GM21723 (cell line): Measurements from ENCODE around the gene ARHGAP9.
A peak's percentile ranks its signal among the peaks of the same experiment; 100 is the strongest.
"Not testable (repeated sequence)": the region's sequence is repeated elsewhere in the genome, so short reads cannot be mapped to it uniquely, and the experiment has no call there.

ENCODE experiments used
- ATAC-seq: cut with Tn5 transposase; IDR thresholded peaks from one replicate; pipeline ENCODE4 v1.9.1; 2021; ENCODE audit warnings: mild to moderate bottlenecking, moderate library complexity; ENCODE audit not compliant: unreplicated experiment

The ARHGAP9 gene

GRCh38 chr12:57439762-57440266, 39.9 kb downstream of the ARHGAP9 start:
- ATAC-seq = no peak

GRCh38 chr12:57438400-57438799, 41.3 kb downstream of the ARHGAP9 start:
- ATAC-seq = no peak

DNA sequence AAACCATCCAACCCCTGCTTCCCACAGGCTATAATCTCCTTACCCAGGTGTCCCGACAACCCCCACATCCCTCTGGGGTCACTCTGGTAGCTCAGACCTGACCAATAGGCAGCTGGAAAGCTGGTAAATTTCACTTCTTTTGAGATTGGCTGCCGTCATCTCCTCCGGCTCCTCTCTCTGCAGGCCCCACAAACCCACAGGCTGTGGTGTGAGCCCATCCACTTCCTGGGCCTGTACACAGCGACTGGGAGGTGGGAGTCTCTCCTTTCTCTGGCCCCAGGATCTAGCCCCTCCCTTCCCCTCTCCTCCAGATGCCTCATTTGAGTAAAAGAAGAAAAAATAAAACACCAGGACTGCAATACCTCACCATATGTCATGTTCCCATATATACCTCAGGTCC, 44.4 kb downstream of the ARHGAP9 start:
- no peak for ATAC-seq

GRCh38 chr12:57434517-57435223, 45.0 kb downstream of the ARHGAP9 start, which contains the start of gene INHBC:
TSS of gene INHBC (plus strand) at chr12:57434784. CDS start at chr12:57434887, 103 bp downstream.
- no peak for ATAC-seq

DNA sequence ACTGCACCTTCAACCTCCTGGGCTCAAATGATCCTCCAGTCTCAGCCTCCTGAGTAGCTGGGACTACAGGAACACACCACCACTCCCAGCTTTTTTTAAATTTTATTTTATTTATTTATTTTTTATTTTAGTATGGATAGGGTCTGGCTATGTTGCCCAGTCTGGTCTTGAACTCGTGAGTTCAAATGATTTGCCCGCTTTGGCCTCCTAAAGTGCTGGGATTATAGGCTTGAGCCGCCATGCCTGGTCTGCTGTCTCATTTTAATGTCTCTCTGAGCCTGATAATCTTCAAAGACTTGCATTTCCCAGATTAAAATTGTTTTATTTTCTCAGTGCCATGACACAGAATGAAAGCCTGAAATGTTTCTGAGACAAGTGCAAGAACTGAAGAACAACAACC, 46.3 kb downstream of the ARHGAP9 start:
- no peak for ATAC-seq

DNA sequence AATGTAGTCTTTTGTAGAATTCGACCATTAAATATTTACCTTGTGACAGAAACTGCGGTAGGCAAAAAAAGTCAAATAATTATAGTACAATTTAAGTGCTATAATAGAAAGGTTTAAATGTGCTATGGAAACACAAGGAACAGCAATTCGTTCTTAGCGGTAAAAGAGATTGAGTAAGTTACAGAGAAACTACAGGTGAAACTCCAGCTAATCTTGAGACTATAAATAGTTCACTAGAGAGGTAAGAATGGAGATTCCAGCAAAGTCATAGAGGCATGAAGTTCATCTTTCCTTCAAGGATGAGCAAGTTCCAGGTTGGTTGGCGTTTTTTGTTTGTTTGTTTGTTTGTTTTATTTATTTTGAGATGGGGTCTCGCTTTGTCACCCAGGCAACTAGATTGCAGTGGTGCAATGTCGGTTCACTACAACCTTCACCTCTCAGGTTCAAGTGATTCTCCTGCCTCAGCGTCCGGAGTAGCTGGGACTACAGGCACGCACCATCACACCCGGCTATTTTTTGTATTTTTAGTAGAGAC, 47.9 kb downstream of the ARHGAP9 start:
- ATAC-seq = no peak

GRCh38 chr12:57430931-57431566, 48.6 kb downstream of the ARHGAP9 start, which contains the start of gene R3HDM2:
TSS of gene R3HDM2 (minus strand) at chr12:57431043. CDS start at chr12:57310428, 120,615 bp downstream.
- ATAC-seq = peak; percentile 92

GRCh38 chr12:57430112-57430930, 49.3 kb downstream of the ARHGAP9 start:
- ATAC-seq = peak; percentile 57

DNA sequence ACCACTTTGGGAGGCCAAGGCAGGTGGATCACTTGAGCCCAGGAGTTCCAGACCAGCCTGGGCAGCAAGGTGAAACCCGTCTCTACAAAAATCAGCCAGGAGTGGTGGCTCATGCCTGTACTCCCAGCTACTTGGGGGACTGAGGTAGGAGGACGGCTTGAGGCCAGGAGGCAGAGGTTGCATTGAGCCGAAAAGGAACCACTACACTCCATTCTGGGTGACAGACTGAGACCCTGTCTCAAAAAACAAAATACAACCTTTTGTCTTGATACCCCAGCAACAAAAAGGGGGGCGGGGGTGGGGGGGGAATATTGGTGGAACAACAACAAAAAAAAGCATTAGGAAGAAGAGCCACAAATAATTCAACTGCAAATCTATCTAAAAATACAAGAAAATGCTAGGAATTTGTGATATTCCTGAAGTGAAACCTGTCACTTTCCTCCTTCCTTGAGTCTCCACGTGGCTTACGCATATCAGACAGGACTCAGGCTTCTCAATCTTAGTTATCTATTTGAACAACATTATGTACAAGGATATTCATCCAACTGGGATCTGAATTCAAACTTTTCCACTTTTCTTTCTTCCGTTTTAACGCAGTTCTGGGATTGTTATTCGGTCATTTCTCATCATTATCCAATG, 50.1 kb downstream of the ARHGAP9 start:
- no peak for ATAC-seq

DNA sequence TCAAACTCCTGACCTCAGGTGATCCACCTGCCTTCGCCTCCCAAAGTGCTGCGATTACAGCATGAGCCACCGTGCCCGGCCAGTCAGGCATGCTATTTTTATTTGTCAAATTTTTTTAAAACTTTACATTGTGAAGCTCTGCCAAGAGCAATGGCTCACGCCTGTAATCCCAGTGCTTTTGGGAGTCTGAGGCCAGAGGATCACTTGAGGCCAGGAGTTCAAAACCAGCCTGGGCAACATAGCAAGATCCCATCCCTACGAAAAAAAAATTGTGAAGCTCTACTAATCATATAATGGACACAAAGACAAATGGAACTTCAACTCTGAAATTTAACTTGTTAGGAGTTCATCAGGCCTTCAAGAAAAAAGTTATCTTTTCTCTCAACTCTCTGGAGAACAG, 50.7 kb downstream of the ARHGAP9 start:
- no peak for ATAC-seq

GRCh38 chr12:57426948-57427347, 52.7 kb downstream of the ARHGAP9 start:
- not testable (repeated sequence) for ATAC-seq
